Measurements from ENCODE around the gene TGM2.

The TGM2 gene

DNA sequence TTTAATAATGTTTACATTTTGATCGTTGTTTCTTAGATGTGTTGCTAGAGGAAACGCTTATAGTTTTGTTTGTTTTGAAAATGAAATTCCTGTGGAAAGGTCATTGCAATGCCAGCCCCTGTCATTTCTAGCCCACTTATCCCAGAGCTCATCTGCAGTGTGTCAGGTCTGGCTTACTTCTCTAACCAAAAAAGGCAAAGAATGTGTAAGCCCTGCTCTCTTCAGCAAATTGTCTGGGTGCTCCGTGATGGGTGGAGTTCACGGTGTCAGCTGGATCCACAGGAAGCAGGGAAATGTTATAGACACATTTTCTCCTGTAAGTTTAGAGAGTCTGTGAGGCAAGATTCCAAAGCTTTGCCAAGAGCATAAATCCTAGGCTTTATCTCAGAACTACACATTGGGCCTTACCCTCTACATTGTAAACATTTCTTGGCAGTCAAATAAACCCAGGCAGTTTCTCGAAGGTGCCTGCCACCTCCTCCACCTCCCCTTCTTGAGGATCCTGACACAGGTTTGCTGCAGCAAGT is 80.6 kb downstream of the TGM2 start:
- DNase-seq (ENCODE audit: low read depth, low spot score), result no peak
- H3K4me3 ChIP-seq (ENCODE audit: low read length), result no peak overlapping the region

DNA sequence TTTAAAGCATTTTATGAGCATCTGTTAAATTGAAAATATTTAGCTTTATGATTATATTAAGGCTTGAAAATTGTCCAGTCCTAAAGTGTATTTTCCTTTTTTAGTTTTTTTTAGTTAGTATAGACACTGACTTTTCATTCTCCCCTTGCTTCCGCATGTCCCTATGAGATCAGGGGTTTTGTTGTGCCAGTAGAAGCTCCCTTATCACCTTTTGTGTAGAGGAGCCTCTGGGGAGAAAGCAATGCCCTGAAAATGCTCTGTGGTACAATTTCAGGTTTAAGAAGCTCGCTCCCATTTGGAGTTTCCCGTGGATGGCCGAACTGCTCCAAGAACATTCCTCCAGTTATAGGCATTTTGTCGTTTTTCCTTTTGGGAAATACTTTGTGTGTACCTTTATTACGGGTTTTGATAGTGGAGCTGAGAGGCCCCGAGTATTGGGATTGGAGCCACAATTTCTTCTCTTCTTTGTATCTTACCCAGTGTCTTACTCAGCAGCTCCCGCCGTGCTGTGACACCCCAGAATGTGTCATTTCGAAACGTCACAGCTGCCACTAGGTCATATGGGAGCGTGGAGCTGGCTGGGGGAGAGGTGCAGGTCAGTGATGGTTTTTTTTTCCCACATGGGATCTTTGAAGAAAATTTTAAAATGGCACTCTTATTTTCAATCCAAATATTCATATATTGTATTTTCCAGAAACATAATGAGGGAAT is 81.6 kb downstream of the TGM2 start:
- H3K4me3 ChIP-seq (ENCODE audit: low read length), result no peak overlapping the region
- DNase-seq (ENCODE audit: low read depth, low spot score), result no peak

DNA sequence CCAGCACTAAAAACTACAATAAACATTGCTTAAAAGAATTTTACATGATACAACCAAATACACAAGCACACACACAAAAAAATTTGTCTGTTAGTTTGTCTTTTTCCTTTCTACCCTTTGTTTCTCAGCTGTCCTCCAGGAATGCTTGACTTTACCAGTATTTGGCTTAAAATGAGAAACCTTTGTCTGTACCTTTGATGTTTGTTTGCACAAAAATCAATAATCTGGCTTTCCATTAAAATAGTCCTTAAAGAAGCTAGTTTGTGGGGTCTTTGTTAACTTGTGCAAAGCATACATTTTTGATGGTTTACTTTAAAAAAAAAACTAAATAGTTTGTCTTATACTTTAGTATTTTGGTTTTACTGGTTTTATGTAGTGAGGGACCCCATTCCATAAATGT is 82.2 kb downstream of the TGM2 start:
- DNase-seq (ENCODE audit: low read depth, low spot score), result no peak
- H3K4me3 ChIP-seq (ENCODE audit: low read length), result no peak overlapping the region

DNA sequence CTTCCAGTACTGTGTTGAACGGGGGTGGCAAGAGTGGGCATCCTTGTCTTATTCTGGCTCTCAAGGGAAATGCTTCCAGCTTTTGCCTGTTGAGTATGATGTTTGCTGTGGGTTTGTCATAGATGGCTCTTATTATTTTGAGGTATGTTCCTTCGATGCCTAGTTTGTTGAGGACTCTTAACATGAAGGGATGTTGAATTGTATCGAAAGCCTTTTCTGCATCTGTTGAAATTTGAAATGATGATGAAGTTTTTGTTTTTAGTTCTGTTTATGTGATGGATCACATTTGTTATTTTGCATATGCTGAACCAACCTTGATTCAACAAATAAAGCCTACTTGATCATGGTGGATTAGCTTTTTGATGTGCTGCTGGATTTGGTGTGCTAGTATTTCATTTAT is 83.5 kb downstream of the TGM2 start:
- H3K4me3 ChIP-seq (ENCODE audit: low read length), result no peak overlapping the region
- DNase-seq (ENCODE audit: low read depth, low spot score), result no peak

DNA sequence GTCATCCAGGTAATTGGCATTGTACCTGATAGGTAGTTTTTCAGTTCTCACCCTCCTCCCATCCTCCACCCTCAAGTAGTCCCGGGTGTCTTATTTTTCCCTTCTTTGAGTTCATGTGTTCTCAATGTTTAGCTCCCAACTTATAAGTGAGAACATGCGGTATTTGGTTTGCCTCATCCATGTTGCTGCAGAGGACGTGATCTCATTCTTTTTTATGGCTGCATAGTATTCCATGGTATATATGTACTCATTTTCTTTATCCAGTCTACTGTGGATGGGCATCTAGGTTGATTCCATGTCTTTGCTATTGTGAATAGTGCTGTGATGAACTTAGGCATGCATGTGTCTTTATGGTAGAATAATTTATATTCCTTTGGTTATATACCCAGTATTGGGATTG is 85.7 kb downstream of the TGM2 start:
- DNase-seq (ENCODE audit: low read depth, low spot score), result no peak
- H3K4me3 ChIP-seq (ENCODE audit: low read length), result no peak overlapping the region

DNA sequence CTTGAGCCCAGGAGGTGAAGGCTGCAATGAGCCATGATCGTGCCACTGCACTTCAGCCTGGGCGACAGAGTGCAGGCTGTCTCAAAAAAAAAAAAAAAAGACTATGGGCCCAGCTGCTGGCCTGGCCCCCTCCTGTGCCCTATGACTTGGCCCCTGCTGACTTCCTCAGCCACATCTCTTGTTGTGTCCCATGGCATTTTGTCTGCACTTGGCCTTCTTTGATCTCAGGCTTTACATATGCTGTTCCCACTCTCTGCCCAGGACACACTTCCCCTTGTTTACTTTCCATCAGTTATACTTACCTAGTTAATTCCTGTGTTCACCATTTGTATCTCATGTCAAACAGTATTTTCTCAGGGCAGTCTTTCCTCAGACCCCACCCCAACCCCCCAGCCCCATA is 87.0 kb downstream of the TGM2 start:
- no peak for DNase-seq (ENCODE audit: low read depth, low spot score)
- H3K4me3 ChIP-seq (ENCODE audit: low read length), result no peak overlapping the region

Data from Jurkat, Clone E6-1 (cell line).